Spinal cord (tissue), 10 donors: ENCODE measurements around the gene TOM1L2. TPM values are rescaled to one million over a fixed set of nuclear protein-coding genes. Genes with fewer than 3 reads are reported as not detected.

Experiments used
- DNase-seq, 6 donors: peaks; one replicate each; pipeline versions ENCODE4 v3.0.0 to v3.0.0-alpha.2; 2013 to 2015; ENCODE audit warnings: low spot score in 6 of 6, low read depth in 4 of 6
- H3K27ac ChIP-seq: one replicate; pipeline ENCODE4 v1.5.1; 2013; ENCODE audit warnings: low read depth, low read length, control low read depth
- H3K27me3 ChIP-seq: one replicate; pipeline ENCODE4 v1.6.1; 2013; ENCODE audit warnings: low read length; ENCODE audit not compliant: control insufficient read depth, insufficient read depth
- H3K36me3 ChIP-seq: one replicate; pipeline ENCODE4 v1.6.1; 2013; ENCODE audit warnings: low read length; ENCODE audit not compliant: control insufficient read depth, insufficient read depth
- H3K4me1 ChIP-seq: one replicate; pipeline ENCODE4 v1.6.1; 2013; ENCODE audit warnings: low read length; ENCODE audit not compliant: control insufficient read depth, insufficient read depth
- H3K4me3 ChIP-seq: one replicate; pipeline ENCODE4 v1.5.1; 2013; ENCODE audit warnings: low read depth, low read length, control low read depth
- H3K9me3 ChIP-seq: one replicate; pipeline ENCODE4 v1.6.1; 2013; ENCODE audit warnings: low read length; ENCODE audit not compliant: control insufficient read depth, insufficient read depth
- WGBS: methylation state at CpG from one replicate; pipeline ENCODE4 v1.1.5; 2013; ENCODE audit warnings: missing lambda C conversion rate; ENCODE audit not compliant: insufficient coverage; 5-methylcytosine and 5-hydroxymethylcytosine counted together
- polyA plus RNA-seq, 2 donors: library from polyadenylated mRNA; unstranded; fragments of 120-200 nt; gene quantifications; one replicate each; pipeline ENCODE4 v1.2.1, GENCODE V29; 2013; ENCODE audit not compliant: insufficient read length in 2 of 2
- total RNA-seq, 2 donors: library from RNA; depleted of rRNA in 1 of 2; stranded (reverse); fragments of 120-200 nt in 1 of 2; fragments of >200 nt in 1 of 2; gene quantifications; one replicate each; pipeline versions ENCODE4 v1.2.3 to v1.2.4, GENCODE V29; 2013 to 2014
- donor health status: healthy.

Gene TOM1L2
- total and polyA plus RNA-seq, 4 donors, result 44.3 to 121 (median 75.7) TPM

DNA sequence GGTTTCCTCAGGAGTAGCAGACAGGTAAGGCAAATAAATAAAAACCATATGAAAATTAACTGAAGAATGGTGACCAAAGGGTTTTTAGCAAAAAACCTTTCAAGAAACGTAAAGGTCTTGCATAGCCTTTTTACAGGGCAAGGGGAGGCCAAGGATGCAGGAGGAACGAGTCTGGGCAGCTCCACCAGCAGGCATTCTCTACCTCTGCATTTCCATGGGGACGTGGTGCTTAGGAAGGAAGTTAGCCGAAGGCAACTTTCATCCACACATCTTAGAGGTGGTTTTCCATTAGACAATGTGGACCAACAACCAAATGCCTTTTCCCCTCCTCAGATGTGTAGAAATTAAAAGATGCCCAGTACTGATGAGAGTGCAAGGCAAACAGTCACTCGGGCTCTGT, 20.7 kb downstream of the TOM1L2 start:
- H3K4me1 ChIP-seq, result peaks cover 19% of the 10 kb centered on the region
- H3K4me3 ChIP-seq, result no peak overlapping the region
- no peak overlapping the region for H3K27ac ChIP-seq
- peaks cover 10% of the 10 kb centered on the region for H3K36me3 ChIP-seq
- no peaks in the 10 kb centered on the region for H3K27me3 ChIP-seq
- no CpG with 5 or more reads among the region's 5 CpGs for WGBS
- no peak for DNase-seq
- H3K9me3 ChIP-seq, result no peaks in the 10 kb centered on the region

DNA sequence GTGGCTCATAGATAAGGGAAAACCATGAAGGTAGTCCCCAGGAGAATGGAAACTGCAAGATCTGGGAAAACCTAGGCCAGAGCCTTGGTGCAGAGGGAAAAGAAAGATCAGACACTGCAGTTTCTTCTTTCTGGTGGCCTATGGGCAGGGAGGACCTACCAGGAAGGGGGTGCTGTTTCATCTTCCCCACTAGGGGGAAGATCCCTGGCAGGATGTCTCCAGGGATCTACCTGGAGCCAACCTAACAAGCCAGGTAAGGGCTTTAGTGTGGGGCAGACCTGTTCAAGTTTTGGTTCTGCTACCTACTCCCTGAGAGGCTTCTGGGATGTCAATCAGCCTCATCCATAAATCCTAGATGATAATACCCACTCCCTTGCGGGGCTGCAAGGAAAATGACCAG, 21.4 kb downstream of the TOM1L2 start:
- 83% methylated on average over 1 of the region's 1 CpG for WGBS
- H3K4me3 ChIP-seq, result no peak overlapping the region
- peaks cover 19% of the 10 kb centered on the region for H3K4me1 ChIP-seq
- H3K9me3 ChIP-seq, result no peaks in the 10 kb centered on the region
- H3K36me3 ChIP-seq, result peaks cover 7% of the 10 kb centered on the region
- no peak overlapping the region for H3K27ac ChIP-seq
- no peak for DNase-seq
- H3K27me3 ChIP-seq, result no peaks in the 10 kb centered on the region

DNA sequence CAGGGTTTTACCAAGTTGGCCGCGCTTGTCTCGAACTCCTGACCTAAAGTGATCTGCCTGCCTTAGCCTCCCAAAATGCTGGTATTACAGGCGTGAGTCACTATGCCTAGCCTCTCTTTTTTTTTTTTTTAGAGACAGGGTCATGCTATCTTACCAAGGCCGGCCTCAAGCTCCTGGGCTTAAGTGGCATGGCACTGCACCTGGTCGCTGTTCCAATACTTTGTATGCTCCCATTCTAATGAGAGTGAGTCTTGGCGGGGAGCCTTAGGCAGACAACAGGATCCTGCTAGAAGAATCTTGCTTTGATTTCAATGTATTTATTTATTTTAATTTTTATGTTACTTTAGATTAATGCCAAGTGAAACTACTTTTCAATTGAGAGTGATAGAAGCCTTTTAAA, 21.9 kb downstream of the TOM1L2 start:
- DNase-seq, result no peak
- Histone ChIP-seq H3K4me3 (no peak overlapping the region), H3K27me3 (no peaks in the 10 kb centered on the region), H3K9me3 (no peaks in the 10 kb centered on the region), H3K36me3 (peaks cover 7% of the 10 kb centered on the region), H3K4me1 (peaks cover 19% of the 10 kb centered on the region), H3K27ac (no peak overlapping the region)
- WGBS, result 95% methylated on average over 5 of the region's 7 CpGs

DNA sequence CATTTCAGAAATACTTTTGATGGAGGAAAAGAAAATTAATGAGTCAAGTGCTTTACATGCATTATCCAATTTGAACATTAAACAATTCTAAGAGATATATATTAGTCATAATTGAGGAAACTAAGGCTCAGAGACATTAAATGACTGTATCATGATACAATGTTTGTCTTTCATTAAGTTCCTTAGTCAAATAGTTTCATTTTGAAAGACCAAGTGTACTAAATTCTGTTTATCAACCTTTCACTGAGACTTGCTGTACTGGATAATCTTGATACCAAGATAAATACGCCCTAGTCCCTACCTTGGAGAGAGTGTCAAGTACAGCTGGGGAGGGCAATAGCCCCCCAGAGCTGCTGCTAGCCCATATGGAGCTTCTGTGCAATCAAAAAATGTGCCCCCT, 24.2 kb downstream of the TOM1L2 start:
- H3K27me3 ChIP-seq, result no peaks in the 10 kb centered on the region
- H3K36me3 ChIP-seq, result peaks cover 3% of the 10 kb centered on the region
- peaks cover 33% of the 10 kb centered on the region for H3K4me1 ChIP-seq
- DNase-seq, result no peak
- no peaks in the 10 kb centered on the region for H3K9me3 ChIP-seq
- no peak overlapping the region for H3K4me3 ChIP-seq
- 100% methylated on average over 1 of the region's 1 CpG for WGBS
- H3K27ac ChIP-seq, result no peak overlapping the region

DNA sequence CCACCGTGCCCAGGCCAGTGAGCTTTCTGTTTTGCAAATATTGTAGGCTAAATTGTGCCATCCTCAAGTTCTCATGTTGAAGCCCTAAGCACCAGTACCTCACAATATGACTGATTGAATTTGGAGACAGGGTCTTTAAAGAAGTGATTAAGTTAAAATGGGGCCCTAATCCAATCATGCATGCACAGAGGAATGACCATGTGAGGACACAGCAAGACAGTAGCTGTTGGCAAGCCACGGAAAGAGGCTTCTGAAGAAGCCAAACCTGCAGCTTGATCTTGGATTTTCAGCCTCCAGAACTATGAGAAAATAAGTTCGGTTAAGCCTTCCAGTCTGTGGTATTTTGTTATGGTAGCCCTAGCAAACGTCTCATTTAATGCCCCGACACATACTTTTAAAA, 24.9 kb downstream of the TOM1L2 start:
- Histone ChIP-seq H3K9me3 (no peaks in the 10 kb centered on the region), H3K4me1 (peaks cover 26% of the 10 kb centered on the region), H3K36me3 (peaks cover 3% of the 10 kb centered on the region), H3K4me3 (no peak overlapping the region), H3K27ac (no peak overlapping the region), H3K27me3 (no peaks in the 10 kb centered on the region)
- DNase-seq, result no peak
- 93% methylated on average over 3 of the region's 5 CpGs for WGBS

DNA sequence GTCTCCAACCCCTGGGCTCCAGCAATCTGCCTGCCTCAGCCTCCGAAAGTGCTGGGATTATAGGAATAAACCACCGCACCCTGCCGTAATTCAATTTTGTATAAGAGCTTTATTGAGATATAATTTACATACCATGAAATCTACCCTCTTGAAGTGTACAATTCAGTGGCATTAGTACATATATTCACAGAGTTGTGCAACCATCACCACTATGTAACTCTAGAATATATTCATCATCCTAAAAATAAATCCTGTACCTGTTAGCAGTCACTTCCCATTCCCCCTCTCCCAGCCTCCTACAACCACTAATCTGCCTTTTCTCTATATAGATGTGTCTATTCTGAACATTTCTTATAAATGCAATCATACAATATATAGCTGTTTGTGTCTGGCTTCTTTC, 26.1 kb downstream of the TOM1L2 start:
- Histone ChIP-seq H3K27ac (no peak overlapping the region), H3K4me1 (peaks cover 21% of the 10 kb centered on the region), H3K4me3 (no peak overlapping the region), H3K9me3 (no peaks in the 10 kb centered on the region), H3K27me3 (no peaks in the 10 kb centered on the region), H3K36me3 (peaks cover 3% of the 10 kb centered on the region)
- DNase-seq, result no peak
- no CpG with 5 or more reads among the region's 3 CpGs for WGBS

DNA sequence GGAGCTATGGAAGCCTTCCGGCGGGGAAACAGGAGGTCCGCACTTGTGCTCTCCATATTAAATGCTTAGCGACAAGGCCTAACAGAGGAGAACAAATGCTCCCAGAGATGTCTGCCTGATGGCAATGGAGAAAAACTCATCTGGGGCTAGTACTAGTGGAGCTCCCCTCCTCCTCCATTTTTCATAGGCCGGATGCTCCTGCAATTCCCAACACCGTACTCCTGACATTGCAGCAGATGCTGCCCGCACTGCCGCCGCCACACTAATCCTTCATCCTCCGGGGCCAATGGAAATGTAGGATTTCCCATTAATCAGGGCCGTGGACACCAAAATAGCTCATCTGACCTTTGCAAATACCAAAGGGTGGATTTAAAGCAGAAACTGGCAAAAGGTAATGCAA, 27.5 kb downstream of the TOM1L2 start:
- H3K9me3 ChIP-seq, result no peaks in the 10 kb centered on the region
- peak in 1 of 6 donors; percentile 95 for DNase-seq
- no peak overlapping the region for H3K4me3 ChIP-seq
- peaks cover 3% of the 10 kb centered on the region for H3K36me3 ChIP-seq
- peaks cover 32% of the 10 kb centered on the region for H3K4me1 ChIP-seq
- H3K27ac ChIP-seq, result peak overlapping the region; percentile 40
- H3K27me3 ChIP-seq, result no peaks in the 10 kb centered on the region
- 34% methylated on average over 9 of the region's 11 CpGs for WGBS

DNA sequence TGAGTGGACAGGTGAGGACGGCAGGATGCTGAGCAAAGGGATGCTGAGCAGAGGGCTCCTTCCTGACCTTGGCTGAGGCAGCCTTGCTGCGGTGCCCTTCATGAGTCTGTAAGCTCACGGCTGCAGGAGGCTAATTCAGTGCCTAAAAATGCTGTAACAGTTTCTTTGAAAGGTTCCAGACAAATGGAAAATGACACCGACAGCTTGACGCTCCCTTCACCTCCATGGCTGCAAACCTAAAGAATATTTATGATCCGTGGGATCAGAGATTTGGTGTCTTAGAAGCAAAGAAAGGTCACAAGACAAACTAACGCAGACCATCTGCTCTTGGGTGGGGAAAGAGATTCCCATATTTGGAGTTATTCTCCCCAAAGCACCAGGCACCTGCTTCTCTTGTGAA, 28.0 kb downstream of the TOM1L2 start:
- 44% methylated on average over 3 of the region's 7 CpGs for WGBS
- Histone ChIP-seq H3K9me3 (no peaks in the 10 kb centered on the region), H3K36me3 (peaks cover 3% of the 10 kb centered on the region), H3K27me3 (no peaks in the 10 kb centered on the region), H3K4me1 (peaks cover 33% of the 10 kb centered on the region), H3K4me3 (no peak overlapping the region), H3K27ac (peak overlapping the region; percentile 40)
- no peak for DNase-seq

DNA sequence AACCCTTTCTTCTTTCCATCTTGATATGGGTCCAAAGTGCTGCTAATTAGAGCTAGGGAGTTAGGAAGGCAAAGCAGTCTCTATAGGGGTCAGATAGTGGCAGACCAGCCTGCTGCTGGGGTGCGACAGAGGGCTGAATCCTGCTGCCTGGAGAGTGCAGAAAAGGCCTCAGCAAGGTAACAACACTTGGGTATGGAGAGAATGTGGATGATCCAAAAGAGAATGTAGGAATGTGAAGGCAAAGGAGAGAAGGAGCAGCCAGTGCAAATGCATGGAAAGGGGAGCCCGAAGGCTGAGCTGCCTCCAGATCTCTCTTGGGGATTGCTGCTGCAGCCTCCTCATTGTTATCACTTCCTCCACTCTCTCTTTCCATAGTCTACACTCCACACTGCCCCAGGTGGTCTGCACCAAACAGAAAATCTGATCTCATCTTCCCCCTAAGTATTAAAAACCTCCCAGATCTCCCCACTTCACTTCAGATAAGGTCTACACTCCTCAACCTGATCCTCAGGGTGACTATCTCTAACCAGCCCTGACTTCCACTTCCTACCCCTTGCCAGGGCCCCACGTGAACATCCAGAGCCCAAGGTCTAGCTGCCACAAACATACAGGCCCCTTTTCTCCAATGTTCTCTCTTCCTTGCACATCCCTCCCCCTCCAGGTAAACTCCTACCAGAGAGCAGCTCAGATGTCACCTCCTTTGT, 28.8 kb downstream of the TOM1L2 start:
- no peak overlapping the region for H3K4me3 ChIP-seq
- peaks cover under 1% of the 10 kb centered on the region for H3K36me3 ChIP-seq
- no peaks in the 10 kb centered on the region for H3K9me3 ChIP-seq
- peak overlapping the region; percentile 52 for H3K27ac ChIP-seq
- WGBS, result 46% methylated on average over 3 of the region's 3 CpGs
- no peaks in the 10 kb centered on the region for H3K27me3 ChIP-seq
- H3K4me1 ChIP-seq, result peaks cover 32% of the 10 kb centered on the region
- DNase-seq, result peak in 1 of 6 donors; percentile 39

DNA sequence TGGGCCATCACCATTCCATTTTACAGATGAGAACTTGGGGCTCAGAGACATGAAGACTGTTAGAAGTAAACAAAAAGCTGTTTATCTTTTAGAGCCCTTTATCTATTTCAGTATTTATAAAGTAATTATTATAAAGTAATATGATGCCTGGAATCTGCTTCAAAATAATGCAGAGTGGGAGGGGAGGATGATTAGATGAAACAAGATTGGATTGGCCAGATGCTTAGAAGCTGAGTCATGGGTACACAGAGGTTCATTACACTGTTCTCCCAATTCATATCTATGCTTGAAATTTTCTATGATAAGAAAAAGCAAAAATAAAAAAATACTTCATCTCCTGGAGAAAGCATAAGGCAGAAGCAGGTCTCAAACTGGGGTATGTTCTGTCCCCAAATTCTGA, 29.4 kb downstream of the TOM1L2 start:
- H3K27me3 ChIP-seq, result no peaks in the 10 kb centered on the region
- H3K36me3 ChIP-seq, result no peaks in the 10 kb centered on the region
- no peak for DNase-seq
- peak overlapping the region; percentile 52 for H3K27ac ChIP-seq
- H3K9me3 ChIP-seq, result no peaks in the 10 kb centered on the region
- H3K4me1 ChIP-seq, result peaks cover 36% of the 10 kb centered on the region
- no peak overlapping the region for H3K4me3 ChIP-seq
